Stomach (tissue), 4 donors: ENCODE results near the gene PRDM7.
"Not testable (repeated sequence)": the region's sequence is repeated elsewhere in the genome, so short reads cannot be mapped to it uniquely, and the experiment has no call there.

Experiments used
- EP300 ChIP-seq: sonication (generic); formaldehyde crosslinking; IDR thresholded peaks from one replicate; pipeline ENCODE4 v1.6.1; 2017; ENCODE audit warnings: antibody characterized with exemption
- POLR2A ChIP-seq, 4 donors: fragments of 450-650 bp; IDR thresholded peaks; one replicate each; pipeline ENCODE4 v1.6.1; 2016; ENCODE audit warnings: antibody characterized with exemption in 4 of 4, control low read depth in 2 of 4, mild to moderate bottlenecking in 1 of 4, moderate library complexity in 1 of 4
- POLR2AphosphoS5 ChIP-seq, 3 donors: sonication (generic); formaldehyde crosslinking; IDR thresholded peaks; one replicate each; pipeline ENCODE4 v1.6.1; 2016; ENCODE audit warnings: antibody characterized with exemption in 3 of 3
- TF ChIP-seq, protein P1 (sequence below), 7 experiments: fragments of 450-650 bp in 4 of 7; fragments of 200-600 bp in 3 of 7; sonication (generic) in 3 of 7; IDR thresholded peaks; one replicate each; pipeline ENCODE4 v1.5.1; 2016 to 2019; ENCODE audit warnings: antibody characterized with exemption in 7 of 7, control low read depth in 2 of 7, mild to moderate bottlenecking in 1 of 7

DNA sequence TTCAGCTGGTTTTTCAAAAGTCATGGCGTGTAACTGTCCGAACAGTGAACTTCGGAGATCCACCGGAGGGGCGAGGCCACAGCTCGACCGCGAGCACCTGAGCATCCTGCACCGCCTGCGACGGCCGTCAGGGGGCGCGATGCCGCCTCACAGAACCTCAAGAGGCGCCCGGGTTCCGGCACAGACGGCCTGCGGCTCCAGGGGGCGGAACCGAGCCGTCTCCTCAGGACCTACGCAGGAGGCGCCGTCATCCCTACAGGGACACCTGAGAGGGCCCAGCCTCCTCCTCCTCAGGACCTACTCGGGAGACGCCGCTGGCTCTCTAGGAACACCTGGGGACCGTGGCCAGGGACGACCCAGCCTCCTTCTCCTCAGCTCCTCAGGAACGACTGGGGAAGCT is 29.1 kb upstream of the PRDM7 start:
- TF ChIP-seq, protein P1, sequence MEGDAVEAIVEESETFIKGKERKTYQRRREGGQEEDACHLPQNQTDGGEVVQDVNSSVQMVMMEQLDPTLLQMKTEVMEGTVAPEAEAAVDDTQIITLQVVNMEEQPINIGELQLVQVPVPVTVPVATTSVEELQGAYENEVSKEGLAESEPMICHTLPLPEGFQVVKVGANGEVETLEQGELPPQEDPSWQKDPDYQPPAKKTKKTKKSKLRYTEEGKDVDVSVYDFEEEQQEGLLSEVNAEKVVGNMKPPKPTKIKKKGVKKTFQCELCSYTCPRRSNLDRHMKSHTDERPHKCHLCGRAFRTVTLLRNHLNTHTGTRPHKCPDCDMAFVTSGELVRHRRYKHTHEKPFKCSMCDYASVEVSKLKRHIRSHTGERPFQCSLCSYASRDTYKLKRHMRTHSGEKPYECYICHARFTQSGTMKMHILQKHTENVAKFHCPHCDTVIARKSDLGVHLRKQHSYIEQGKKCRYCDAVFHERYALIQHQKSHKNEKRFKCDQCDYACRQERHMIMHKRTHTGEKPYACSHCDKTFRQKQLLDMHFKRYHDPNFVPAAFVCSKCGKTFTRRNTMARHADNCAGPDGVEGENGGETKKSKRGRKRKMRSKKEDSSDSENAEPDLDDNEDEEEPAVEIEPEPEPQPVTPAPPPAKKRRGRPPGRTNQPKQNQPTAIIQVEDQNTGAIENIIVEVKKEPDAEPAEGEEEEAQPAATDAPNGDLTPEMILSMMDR (IDR thresholded peaks at IDR 0.05): peak in 1 of 7 experiments; percentile 9
- TF ChIP-seq POLR2AphosphoS5 (IDR thresholded peaks at IDR 0.05); POLR2A (IDR thresholded peaks at IDR 0.05); EP300: not testable (repeated sequence)
